Heart left ventricle (tissue), 16 donors: ENCODE data around the gene TAOK1. TPM values are rescaled to one million over a fixed set of nuclear protein-coding genes. Genes with fewer than 3 reads are reported as not detected.
A peak's percentile ranks its signal among the peaks of the same experiment; 100 is the strongest.

Experiments
- ATAC-seq, 4 donors: fragments of 200-7000 bp; cut with Tn5 transposase; one replicate each; pipeline ENCODE4 v1.9.1; 2020 to 2022; ENCODE audit warnings: moderate library complexity in 4 of 4, mild to moderate bottlenecking in 3 of 4, moderate number of reproducible peaks in 1 of 4
- DNase-seq, 5 donors: peaks; one replicate each; pipeline ENCODE4 v3.0.0-alpha.2; 2020
- H3K27ac ChIP-seq, 12 donors: fragments of 200-600 bp; sonication (generic) in 4 of 12; one replicate each; pipeline versions ENCODE4 v1.5.0 to v1.8.0; 2016 to 2022; ENCODE audit warnings: mild to moderate bottlenecking in 2 of 12
- H3K27me3 ChIP-seq, 9 donors: fragments of 200-600 bp; sonication (generic) in 2 of 9; one replicate each; pipeline versions ENCODE4 v1.5.1 to v1.8.0; 2016 to 2022; ENCODE audit warnings: mild to moderate bottlenecking in 3 of 9
- H3K36me3 ChIP-seq, 9 donors: fragments of 200-600 bp; sonication (generic) in 2 of 9; one replicate each; pipeline versions ENCODE4 v1.5.0 to v1.8.0; 2018 to 2022; ENCODE audit warnings: mild to moderate bottlenecking in 2 of 9
- H3K4me1 ChIP-seq, 12 donors: fragments of 200-600 bp; sonication (generic) in 4 of 12; one replicate each; pipeline versions ENCODE4 v1.5.0 to v1.8.0; 2016 to 2022; ENCODE audit warnings: mild to moderate bottlenecking in 3 of 12
- H3K4me3 ChIP-seq, 12 donors: fragments of 200-600 bp; sonication (generic) in 4 of 12; one replicate each; pipeline versions ENCODE4 v1.5.0 to v1.8.0; 2017 to 2022; ENCODE audit warnings: mild to moderate bottlenecking in 9 of 12, moderate library complexity in 4 of 12
- H3K9me3 ChIP-seq, 12 donors: fragments of 200-600 bp; sonication (generic) in 4 of 12; one replicate each; pipeline versions ENCODE4 v1.5.0 to v1.8.0; 2016 to 2022; ENCODE audit warnings: mild to moderate bottlenecking in 1 of 12
- POLR2A ChIP-seq, 2 donors: fragments of 450-650 bp; IDR thresholded peaks; one replicate each; pipeline ENCODE4 v1.6.1; 2017; ENCODE audit warnings: antibody characterized with exemption in 2 of 2, mild to moderate bottlenecking in 2 of 2, moderate library complexity in 2 of 2
- WGBS, 4 donors: extraction: QIAGEN DNeasy Blood & Tissue Kit in 2 of 4; methylation state at CpG; one replicate each; pipeline versions ENCODE4 v1.1.5 to v1.1.7; 2013 to 2018; 5-methylcytosine and 5-hydroxymethylcytosine counted together
- intact Hi-C, 10 donors: fragments of 100-400 bp; cut with DNase I; formaldehyde crosslinking; loops; one replicate each; pipeline versions ENCODE4 v1.11.1 to v1.14.2; 2022
- polyA plus RNA-seq, 2 donors: library from polyadenylated mRNA; stranded (reverse); fragments of 200-250 nt; gene quantifications; one replicate each; pipeline ENCODE4 v1.2.3, GENCODE V29; 2013
- total RNA-seq, 9 donors: library from RNA; depleted of rRNA in 2 of 9; stranded (reverse); fragments of >200 nt in 2 of 9; fragmentation: NEBNext Ultra II Directional in 3 of 9; extraction: Animal tissue kit (Norgen Biotek cat#: 25700) in 3 of 9; gene quantifications; one replicate each; pipeline versions ENCODE4 v1.1.0 to v1.2.4, GENCODE V29; 2016 to 2023
- TF ChIP-seq, protein P1 (sequence below), 12 donors: fragments of 200-600 bp; sonication (generic) in 4 of 12; IDR thresholded peaks; one replicate each; pipeline versions ENCODE4 v1.5.0 to v1.8.0; 2018 to 2022; ENCODE audit warnings: antibody characterized with exemption in 12 of 12, mild to moderate bottlenecking in 5 of 12
- donor health status: ischemic (EF 13 %, LVEDD 7.1; RV severe dilation, severe dysfunction).
- donor health status: healthy with polysubstance abuse.
- donor health status: DM: no; HTN: yes; CAD: no.
- donor health status: DM: no; HTN: no; CAD: no.
- donor health status: ischemic (EF 25% LVEDD 6.9; RV normal size, moderate dysfunction).
- donor health status: ischemic (EF 25% LVEDD 5.7; RV mildly dilated, moderate dysfunction).
- donor health status: healthy.
- donor health status: DM: yes; HTN: yes; CAD: no.
- donor health status: ischemic (EF 35%, LVEDD 5.7; RV mildly dilated, moderate dysfunction).
- donor health status: nonischemic (EF 11% LVEDD 7.7; RV severe dilation, severe dysfunction).
- donor health status: DM: yes; HTN: yes; CAD: no.
- donor health status: PGD.
- donor health status: ischemic (EF 29% LVEDD 5.4; RV normal size, mild dysfunction).
- donor health status: nonischemic (EF 23%, LVEDD 6.1; RV moderate dilation, normal function).

TAOK1 gene
- total and polyA plus RNA-seq, 11 donors = 9.2 to 81.2 (median 59.0) TPM

DNA sequence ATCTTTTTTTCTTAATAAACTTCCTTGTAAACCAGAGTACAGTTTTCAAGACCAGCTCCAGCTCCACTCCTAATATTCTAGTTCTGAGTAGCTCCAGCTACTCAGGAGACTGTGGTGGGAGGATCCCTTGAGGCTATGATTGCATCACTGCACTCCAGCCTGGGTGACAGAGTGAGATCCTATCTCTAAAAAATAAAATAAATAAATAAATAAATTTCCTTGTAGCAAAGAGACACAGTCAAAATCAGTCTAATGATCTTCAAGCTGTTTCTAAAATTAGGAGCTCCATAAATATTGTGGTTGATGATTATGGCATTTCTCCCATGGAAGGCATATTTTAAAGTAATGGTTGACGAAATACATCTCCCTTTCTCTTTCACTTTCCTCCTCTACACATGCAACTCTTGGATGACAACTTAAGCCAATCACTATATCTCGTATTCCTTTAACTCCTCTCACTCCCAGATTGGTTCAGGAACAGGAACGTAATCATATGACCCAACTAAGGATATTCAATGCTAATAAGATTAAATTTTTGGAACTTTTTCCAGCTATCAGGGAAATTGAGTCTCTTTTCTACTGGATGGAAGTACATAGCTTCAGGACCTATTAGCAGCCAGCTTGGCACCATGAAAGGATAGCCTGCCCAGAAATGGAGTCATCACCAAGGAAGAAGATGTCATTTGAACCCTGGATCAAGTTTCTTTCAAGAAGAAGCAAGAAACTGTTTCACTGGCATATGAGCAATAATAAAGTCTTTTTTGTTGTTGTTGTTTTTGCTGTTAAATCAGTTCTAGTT lies 42.1 kb upstream of the TAOK1 start:
- 73 to 81% (median 74%) methylated on average over 3 of the region's 3 CpGs for WGBS, 4 donors
- no peak for DNase-seq
- peak in 3 of 4 donors; percentile 32 to 49 (median 44) for ATAC-seq
- no peaks in the 10 kb centered on the region for H3K36me3 ChIP-seq
- TF ChIP-seq POLR2A (IDR thresholded peaks at IDR 0.05) = no peak
- TF ChIP-seq, protein P1, sequence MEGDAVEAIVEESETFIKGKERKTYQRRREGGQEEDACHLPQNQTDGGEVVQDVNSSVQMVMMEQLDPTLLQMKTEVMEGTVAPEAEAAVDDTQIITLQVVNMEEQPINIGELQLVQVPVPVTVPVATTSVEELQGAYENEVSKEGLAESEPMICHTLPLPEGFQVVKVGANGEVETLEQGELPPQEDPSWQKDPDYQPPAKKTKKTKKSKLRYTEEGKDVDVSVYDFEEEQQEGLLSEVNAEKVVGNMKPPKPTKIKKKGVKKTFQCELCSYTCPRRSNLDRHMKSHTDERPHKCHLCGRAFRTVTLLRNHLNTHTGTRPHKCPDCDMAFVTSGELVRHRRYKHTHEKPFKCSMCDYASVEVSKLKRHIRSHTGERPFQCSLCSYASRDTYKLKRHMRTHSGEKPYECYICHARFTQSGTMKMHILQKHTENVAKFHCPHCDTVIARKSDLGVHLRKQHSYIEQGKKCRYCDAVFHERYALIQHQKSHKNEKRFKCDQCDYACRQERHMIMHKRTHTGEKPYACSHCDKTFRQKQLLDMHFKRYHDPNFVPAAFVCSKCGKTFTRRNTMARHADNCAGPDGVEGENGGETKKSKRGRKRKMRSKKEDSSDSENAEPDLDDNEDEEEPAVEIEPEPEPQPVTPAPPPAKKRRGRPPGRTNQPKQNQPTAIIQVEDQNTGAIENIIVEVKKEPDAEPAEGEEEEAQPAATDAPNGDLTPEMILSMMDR (IDR thresholded peaks at IDR 0.05) = no peak
- H3K27ac ChIP-seq = no peak overlapping the region
- intact Hi-C loops = no loop called here
- peak overlapping the region in 1 of 12 donors; percentile 9 for H3K4me3 ChIP-seq
- no peaks in the 10 kb centered on the region for H3K27me3 ChIP-seq
- no peaks in the 10 kb centered on the region for H3K9me3 ChIP-seq
- no peaks in the 10 kb centered on the region for H3K4me1 ChIP-seq

DNA sequence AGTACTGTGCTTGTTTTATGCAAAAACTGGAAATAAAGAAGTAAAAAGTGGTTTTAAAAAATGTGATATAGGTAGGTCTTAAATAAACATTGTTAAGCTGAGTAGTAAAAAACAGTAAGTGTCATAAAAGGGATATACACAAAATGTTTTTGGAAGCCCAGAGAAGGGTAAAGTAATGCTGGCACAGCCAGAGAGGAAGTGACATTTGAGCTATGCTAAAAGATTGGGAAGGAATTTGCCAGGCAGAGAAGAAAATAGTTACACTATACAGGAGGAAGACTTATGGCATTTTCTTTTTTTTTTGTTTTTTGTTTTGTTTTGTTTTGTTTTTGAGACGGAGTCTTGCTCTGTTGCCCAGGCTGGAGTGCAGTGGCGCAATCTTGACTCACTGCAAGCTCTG lies 40.8 kb upstream of the TAOK1 start:
- no peak overlapping the region for H3K4me3 ChIP-seq
- no peaks in the 10 kb centered on the region for H3K27me3 ChIP-seq
- H3K9me3 ChIP-seq = no peaks in the 10 kb centered on the region
- WGBS, 4 donors = 70 to 80% (median 74%) methylated on average over 2 of the region's 2 CpGs
- no peak overlapping the region for H3K27ac ChIP-seq
- DNase-seq (no peak), ATAC-seq (no peak)
- no peaks in the 10 kb centered on the region for H3K36me3 ChIP-seq
- no peak for TF ChIP-seq POLR2A (IDR thresholded peaks at IDR 0.05)
- TF ChIP-seq, protein P1 (IDR thresholded peaks at IDR 0.05) = no peak
- H3K4me1 ChIP-seq = no peaks in the 10 kb centered on the region
- intact Hi-C loops = no loop called here

DNA sequence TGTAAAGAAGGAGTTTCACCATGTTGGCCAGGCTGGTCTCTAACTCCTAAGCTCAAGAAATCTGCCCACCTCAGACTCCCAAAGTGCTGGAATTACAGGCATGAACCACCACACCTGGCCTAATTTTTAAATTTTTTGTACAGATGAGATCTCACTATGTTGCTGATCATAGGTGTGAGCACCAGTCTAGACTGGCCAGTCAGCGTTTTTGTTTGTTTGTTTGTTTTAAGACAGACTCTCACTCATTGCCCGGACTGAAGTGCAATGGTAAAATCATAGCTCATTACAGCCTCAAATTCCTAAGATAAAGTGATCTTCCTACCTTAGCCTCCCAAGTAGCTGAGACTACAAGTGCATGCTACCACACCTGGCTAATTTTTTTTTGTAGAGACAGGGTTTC lies 38.0 kb upstream of the TAOK1 start:
- Histone ChIP-seq H3K36me3 (no peaks in the 10 kb centered on the region), H3K4me3 (no peak overlapping the region), H3K27ac (no peak overlapping the region), H3K9me3 (no peaks in the 10 kb centered on the region), H3K4me1 (no peaks in the 10 kb centered on the region), H3K27me3 (no peaks in the 10 kb centered on the region)
- 88 to 94% (median 90%) methylated on average over 2 of the region's 2 CpGs for WGBS, 4 donors
- ATAC-seq = no peak
- intact Hi-C loops = no loop called here
- DNase-seq = no peak
- TF ChIP-seq, protein P1 (IDR thresholded peaks at IDR 0.05) = no peak
- TF ChIP-seq POLR2A (IDR thresholded peaks at IDR 0.05) = no peak

DNA sequence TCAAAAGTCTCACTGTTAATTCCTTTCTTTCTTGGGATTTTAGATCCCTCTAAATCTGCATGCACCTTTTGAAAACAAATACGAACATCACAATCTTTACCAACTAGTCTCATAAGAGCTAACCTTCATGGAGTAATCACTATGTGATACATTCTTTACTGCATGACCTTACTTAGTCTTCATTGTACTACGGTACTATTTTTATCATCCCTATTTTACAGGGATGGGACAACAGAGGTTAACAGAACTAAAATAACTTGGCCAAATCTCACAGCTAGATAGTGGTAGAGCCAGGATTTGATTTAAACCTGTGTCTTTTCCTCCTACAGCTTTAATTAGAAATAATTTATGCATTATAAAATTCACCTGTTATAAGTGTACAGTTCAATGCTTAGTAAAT lies 32.9 kb upstream of the TAOK1 start:
- Histone ChIP-seq H3K27me3 (no peaks in the 10 kb centered on the region), H3K4me3 (no peak overlapping the region), H3K4me1 (peaks cover 0 to 5% (median 0%) of the 10 kb centered on the region in 12 donors), H3K36me3 (no peaks in the 10 kb centered on the region), H3K27ac (peak overlapping the region in 1 of 12 donors; percentile 13), H3K9me3 (no peaks in the 10 kb centered on the region)
- TF ChIP-seq, protein P1 (IDR thresholded peaks at IDR 0.05) = no peak
- no peak for TF ChIP-seq POLR2A (IDR thresholded peaks at IDR 0.05)
- ATAC-seq (peak in 3 of 4 donors; percentile 60 to 74 (median 67)), DNase-seq (no peak)
- WGBS, 4 donors = 30 to 52% (median 44%) methylated on average over 2 of the region's 2 CpGs
- intact Hi-C loops = no loop called here
